Coronary artery (tissue), 2 donors: ENCODE data around the gene UBR3.
"Not testable (repeated sequence)": the region's sequence is repeated elsewhere in the genome, so short reads cannot be mapped to it uniquely, and the experiment has no call there.

Source experiments
- DNase-seq: peaks from one replicate; pipeline ENCODE4 v3.0.0-alpha.2; 2017; ENCODE audit warnings: low spot score
- H3K27ac ChIP-seq, 2 donors: fragments of 200-600 bp; sonication (generic); one replicate each; pipeline ENCODE4 v1.5.1; 2016 to 2019
- H3K4me3 ChIP-seq: fragments of 200-600 bp; sonication (generic); 2 replicates; pipeline ENCODE4 v1.5.1; 2016; ENCODE audit warnings: mild to moderate bottlenecking, moderate library complexity
- CTCF ChIP-seq: fragments of 200-600 bp; sonication (generic); IDR thresholded peaks from one replicate; pipeline ENCODE4 v1.5.1; 2019; ENCODE audit warnings: antibody characterized with exemption

The UBR3 gene

GRCh38 chr2:169845016-169845415, 17.8 kb downstream of the UBR3 start:
- no peak for DNase-seq
- Histone ChIP-seq H3K4me3 (no peak overlapping the region), H3K27ac (no peak overlapping the region)
- no peak for TF ChIP-seq CTCF

DNA sequence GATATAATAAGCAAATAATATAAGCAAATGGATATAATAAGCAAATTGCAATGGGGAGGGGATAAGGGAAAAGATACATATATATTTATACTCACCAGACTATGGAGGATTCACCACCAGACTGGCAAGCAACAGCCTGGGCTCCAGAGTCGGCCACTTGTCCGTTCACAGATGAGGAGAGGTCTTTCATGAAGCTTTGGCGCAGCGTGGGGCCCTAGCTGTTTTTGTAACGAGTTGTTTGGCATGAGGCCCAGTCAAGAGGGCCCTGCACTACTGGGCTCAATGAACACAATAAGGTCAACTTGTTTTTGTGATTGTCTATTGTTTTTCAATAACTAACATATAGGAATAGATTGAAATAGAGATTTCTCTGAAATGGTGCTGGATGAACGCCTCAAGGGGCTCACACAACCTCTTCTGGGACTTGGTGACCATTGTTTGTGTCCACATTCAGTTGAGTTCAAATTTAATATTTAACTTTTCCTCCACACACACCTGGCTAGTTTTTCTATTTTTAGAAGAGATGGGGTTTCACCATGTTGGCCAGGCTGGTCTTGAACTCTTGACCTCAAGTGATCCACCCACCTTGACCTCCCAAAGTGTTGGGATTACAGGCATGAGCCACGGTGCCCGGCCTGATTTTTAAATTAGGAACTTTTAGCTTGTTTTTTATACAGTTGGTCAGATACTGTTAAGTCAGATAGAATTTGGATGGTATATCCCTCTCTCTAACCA, 21.9 kb downstream of the UBR3 start:
- not testable (repeated sequence) for H3K27ac ChIP-seq, DNase-seq, H3K4me3 ChIP-seq

DNA sequence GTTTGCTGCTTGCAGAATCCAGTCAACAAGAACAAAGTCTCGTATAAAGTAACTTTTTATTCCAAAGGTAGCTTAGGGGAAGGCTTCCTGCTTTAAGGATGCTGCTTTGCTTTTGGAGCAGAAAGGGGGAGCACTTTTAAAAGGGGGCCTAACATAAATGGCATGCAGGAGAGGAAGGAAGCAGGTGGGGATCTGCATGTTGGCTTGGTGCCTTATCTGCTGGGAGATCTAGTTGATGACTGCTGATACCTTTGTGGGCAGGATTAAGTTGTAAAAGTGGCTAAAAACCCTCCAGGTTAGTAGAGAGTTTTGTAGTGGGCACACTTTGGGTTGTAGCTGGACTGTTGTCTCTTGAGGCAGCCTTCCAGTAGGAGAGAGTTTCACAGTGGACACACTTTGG, 22.5 kb downstream of the UBR3 start:
- no peak for TF ChIP-seq CTCF
- Histone ChIP-seq H3K27ac (no peak overlapping the region), H3K4me3 (no peak overlapping the region)
- DNase-seq = no peak

DNA sequence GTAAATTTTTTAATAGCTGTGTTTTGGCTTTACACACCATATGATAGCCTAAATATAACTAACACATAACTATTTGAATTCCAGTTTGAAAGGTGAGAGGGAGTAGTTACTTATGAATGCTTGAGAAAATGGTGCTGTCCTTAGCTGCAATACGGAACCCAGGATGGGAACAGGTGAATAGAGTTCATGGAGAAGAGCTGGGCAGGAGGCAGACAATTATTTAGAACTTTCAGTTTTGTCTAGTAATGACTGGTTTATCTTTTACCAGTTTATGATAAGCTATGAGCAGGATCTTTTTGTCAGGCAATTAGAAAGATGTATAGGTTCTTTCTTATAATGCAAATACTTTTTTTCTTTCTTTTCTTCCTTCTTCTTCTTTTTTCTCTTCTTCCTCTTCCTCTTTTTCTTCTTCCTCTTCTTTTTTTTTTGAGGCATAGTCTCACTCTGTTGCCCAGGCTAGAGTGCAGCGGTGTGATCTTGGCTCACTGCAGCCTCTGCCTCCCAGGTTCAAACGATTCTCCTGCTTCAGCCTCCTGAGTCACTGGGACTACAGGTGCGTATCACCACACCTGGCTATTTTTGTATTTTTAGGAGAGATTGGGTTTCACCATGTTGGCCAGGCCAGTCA, 25.9 kb downstream of the UBR3 start:
- no peak overlapping the region for H3K27ac ChIP-seq
- DNase-seq = no peak
- H3K4me3 ChIP-seq = no peak overlapping the region
- no peak for TF ChIP-seq CTCF

DNA sequence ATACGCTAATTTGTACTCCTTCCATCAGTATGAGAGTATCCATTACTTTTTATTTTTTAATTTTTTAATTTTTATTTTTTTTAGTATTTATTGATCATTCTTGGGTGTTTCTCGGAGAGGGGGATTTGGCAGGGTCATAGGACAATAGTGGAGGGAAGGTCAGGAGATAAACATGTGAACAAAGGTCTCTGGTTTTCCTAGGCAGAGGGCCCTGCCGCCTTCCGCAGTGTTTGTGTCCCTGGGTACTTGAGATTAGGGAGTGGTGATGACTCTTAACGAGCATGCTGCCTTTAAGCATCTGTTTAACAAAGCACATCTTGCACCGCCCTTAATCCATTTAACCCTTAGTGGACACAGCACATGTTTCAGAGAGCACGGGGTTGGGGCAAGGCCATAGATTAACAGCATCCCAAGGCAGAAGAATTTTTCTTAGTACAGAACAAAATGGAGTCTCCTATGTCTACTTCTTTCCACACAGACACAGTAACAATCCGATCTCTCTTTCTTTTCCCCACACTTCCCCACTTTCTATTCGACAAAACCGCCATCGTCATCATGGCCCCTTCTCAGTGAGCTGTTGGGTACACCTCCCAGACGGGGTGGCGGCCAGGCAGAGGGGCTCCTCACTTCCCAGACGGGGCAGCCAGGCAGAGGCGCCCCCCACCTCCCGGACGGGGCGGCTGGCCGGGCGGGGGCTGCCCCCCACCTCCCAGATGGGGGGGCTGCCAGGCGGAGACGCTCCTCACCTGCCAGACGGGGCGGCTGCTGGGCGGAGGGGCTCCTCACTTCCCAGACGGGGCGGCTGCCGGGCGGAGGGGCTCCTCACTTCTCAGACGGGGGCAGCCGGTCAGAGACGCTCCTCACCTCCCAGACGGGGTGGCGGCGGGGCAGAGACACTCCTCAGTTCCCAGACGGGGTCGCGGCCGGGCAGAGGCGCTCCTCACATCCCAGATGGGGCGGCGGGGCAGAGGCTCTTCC, 28.3 kb downstream of the UBR3 start:
- not testable (repeated sequence) for H3K4me3 ChIP-seq, H3K27ac ChIP-seq, DNase-seq

DNA sequence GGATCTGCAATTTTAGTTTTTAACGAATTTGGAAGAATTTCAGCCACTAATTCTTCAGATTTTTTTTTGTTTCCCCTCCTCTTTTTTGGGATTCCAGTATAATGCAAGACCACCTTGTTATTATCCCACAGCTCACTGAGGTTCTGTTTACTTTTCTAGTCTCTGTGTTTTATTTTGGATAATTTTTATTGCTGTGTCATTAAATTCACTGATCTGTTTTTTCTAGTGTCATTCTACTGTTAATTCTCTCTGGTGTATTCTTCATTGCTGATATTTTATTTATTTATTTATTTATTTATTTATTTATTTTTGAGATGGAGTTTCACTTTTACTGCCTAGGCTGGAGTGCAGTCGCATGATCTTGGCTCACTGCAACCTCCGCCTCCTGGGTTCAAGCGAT, 32.2 kb downstream of the UBR3 start:
- Histone ChIP-seq H3K4me3 (no peak overlapping the region), H3K27ac (no peak overlapping the region)
- no peak for DNase-seq
- TF ChIP-seq CTCF = no peak

GRCh38 chr2:169860149-169860548, 32.9 kb downstream of the UBR3 start:
- Histone ChIP-seq H3K27ac (no peak overlapping the region), H3K4me3 (no peak overlapping the region)
- no peak for DNase-seq
- no peak for TF ChIP-seq CTCF
